Stimulated activated CD4-positive, alpha-beta T cell treated with anti-CD3 and anti-CD28 coated beads, Interleukin-1b, Interleukin-23, amount 100 ng/mL, for 4 hours (primary cell): ENCODE results near the gene CYB5D1.
"Not testable (repeated sequence)": the region's sequence is repeated elsewhere in the genome, so short reads cannot be mapped to it uniquely, and the experiment has no call there.

Experiments
- DNase-seq, 2 donors: peaks; one replicate each; pipeline ENCODE4 v3.0.0-alpha.2; 2020; ENCODE audit warnings: low read depth in 2 of 2

The CYB5D1 gene, protein sequence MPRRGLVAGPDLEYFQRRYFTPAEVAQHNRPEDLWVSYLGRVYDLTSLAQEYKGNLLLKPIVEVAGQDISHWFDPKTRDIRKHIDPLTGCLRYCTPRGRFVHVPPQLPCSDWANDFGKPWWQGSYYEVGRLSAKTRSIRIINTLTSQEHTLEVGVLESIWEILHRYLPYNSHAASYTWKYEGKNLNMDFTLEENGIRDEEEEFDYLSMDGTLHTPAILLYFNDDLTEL

DNA sequence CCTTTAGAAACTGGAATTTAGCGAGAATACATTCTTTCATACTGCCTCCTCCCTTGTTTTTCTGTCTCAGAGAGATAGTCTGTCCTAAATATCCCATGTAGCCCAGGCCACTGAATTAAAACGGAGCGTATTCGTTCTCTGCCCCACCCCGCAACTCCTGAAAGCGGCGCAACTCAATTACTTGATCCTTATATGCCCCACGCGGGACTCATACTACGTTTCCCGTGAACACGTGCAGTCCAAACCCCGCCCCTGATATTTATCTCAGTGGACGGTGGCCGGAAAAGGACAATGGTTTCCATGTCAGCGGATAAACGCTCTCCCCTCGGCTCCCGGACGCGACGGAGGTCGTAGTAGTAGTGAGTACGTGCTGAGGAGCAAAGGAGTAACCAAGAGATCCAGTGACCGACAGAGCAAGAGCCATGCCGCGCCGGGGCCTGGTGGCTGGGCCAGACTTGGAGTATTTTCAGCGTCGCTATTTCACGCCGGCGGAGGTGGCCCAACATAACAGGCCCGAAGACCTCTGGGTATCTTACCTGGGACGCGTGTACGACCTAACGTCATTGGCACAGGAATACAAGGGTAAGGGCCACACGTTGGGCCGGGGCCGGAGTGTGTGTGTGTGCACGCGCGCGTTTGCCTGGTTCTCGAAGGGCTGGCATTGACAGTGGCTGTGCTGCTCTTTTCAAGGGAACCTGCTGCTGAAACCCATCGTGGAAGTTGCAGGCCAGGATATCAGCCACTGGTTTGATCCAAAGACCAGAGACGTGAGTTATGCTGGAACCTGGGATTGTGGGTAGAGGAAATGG, at the start of gene CYB5D1:
TSS of gene CYB5D1 (plus strand) at position 291 of the 809 bp plus-strand sequence. CDS start at position 423, 132 bp downstream.
- peak; percentile 70 to 86 for DNase-seq

DNA sequence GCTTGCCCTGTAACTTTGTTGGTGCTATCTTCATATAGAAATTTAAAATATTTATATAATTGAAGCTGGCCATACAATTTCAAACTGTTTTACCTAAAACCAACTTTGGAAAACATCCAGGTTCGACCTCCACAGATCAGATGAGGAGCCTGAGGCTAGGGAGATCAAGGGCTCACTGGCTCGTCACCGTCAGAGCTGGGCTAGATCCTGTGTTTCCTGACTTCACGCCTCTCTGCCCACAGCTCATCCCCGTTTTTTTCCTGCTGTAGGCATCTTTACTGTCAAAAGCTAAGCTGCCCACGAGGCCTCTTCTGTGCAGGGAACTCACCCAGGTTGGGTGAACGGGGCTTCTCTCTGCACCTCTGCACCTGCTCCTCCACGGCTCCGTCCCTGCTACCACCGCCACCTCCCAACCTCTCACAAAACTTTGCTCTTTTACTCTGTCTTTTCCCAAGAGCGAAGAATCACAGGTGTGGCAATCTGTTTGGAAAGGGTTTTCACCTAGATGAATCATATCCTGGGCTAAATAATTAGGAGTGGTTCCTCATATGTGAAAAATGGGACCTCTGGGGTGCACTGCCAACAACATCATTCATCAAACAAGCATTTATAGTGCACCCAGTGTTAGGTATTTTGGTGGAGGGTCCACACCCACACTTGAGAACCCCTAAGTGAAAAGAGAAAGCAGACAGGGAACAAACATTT, 48.6 kb upstream of the CYB5D1 start:
- DNase-seq: no peak

DNA sequence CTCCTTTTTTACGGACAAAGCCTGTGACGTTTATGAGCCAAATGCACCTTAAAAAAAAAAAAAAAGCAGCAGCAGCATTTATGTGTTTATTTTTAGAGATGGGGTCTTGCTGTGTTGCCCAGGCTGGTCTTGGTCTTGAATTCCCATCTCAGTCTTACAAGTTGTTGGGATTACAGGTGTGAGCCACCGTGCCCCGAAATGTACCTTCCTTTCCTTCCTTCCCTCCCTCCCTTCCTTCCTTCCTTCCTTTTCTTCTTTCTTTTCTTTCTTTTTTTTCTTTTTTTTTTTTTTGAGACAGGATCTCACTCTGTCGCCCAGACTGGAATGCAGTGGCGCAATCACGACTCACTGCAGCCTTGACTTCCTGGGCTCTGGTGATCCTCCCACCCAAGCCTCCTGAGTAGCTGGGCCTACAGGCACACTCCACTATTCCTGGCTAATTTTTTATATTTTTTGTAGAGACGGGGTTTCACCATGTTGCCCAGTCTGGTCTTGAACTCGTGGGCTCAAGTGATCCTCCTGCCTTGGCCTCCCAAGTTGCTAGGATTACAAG, 47.9 kb upstream of the CYB5D1 start:
- not testable (repeated sequence) for DNase-seq

DNA sequence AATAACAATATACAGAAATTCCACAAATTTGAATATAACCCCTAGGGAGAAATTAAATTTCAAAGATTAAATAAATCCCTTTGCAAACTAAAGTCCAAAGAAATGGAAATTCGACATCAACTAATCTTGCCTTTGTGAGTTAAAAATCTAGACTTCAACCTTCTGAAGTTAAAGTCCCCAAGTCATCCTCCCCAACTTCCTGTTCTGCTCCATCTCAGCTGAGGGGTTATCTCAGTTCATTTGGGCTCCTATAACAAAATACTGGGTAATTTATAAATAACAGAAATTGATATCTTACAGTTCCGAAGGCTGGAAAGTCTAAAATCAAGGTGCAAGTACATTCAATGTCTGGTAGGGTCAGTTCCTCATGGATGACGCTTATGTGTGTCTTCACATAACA, 46.6 kb upstream of the CYB5D1 start:
- DNase-seq: no peak

DNA sequence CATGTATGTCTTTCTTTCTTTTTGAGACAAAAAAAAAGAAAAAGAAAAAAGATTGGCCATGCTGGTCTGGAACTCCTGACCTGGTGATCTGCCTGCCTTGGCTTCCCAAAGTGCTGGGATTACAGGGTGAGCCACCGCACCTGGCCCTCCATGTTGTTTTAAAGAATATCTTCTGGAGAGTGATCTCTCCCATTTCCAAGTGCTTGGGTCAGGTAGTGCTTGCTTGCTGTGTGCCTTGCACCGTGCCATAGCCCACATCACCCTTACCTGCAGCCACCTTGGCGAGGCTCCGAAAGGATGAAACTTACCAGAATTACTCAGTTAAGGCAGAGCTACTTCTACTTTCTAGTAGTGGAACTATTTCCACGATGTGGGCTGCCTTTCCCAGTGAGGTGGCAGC, 42.8 kb upstream of the CYB5D1 start:
- DNase-seq: no peak

DNA sequence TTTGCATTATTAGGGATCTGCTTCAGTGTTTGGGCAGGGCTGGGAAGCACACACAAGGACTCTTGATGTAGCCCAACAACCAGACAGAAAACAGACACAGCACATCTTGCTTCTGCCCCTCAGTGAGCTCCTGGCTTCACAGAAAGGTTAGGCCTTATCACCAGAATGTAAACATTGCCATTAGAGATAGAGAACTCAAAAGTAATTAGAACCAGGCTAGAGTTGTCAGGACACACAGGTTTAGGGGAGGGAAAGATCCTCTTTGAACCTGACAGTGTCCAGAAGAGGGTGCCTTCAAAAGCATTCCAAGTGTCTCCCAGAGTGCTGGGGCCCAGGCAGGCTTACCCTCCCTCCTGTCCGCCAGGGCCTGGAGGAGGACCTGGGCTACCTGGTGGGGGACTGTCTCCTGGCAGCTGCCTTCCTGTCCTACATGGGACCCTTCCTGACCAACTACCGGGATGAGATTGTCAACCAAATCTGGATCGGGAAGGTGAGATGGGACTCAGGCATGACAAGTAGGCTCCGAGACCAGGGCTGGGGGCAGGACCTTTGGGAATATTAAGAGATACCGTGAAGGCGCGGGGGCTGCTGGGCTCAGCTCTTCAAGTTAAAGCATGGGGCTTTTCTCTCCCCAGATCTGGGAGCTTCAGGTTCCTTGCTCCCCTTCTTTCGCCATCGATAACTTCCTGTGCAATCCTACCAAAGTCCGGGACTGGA, 40.7 kb upstream of the CYB5D1 start:
- no peak for DNase-seq

DNA sequence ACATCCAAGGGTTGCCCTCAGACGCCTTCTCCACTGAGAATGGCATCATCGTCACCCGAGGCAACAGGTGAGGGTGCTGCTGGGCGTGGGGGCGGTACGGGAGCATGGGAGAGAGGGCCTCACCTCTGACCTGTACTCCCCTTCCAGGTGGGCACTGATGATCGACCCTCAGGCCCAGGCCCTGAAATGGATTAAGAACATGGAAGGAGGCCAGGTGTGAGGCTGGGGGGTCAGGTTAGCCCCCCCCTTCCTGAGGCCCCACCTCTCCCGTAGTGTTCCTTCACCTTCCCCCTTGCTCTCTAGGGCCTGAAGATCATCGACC, 40.2 kb upstream of the CYB5D1 start:
- DNase-seq: no peak

DNA sequence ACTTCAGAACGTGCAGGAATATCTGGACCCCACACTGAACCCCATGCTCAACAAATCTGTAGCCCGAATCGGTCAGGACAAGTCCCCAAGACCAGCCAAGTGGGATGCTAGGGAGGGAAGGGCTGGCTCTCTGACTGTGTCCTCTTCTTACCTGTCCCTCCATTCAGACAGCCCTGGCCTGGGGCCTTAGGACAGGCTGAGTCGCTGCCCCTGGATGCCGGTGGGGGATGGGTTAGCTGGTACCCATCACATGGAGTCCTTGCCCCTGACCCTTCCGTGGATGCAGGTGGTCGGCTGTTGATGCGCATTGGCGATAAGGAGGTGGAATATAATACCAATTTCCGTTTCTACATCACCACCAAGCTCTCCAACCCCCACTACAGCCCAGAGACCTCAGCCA, 39.8 kb upstream of the CYB5D1 start:
- DNase-seq: no peak

DNA sequence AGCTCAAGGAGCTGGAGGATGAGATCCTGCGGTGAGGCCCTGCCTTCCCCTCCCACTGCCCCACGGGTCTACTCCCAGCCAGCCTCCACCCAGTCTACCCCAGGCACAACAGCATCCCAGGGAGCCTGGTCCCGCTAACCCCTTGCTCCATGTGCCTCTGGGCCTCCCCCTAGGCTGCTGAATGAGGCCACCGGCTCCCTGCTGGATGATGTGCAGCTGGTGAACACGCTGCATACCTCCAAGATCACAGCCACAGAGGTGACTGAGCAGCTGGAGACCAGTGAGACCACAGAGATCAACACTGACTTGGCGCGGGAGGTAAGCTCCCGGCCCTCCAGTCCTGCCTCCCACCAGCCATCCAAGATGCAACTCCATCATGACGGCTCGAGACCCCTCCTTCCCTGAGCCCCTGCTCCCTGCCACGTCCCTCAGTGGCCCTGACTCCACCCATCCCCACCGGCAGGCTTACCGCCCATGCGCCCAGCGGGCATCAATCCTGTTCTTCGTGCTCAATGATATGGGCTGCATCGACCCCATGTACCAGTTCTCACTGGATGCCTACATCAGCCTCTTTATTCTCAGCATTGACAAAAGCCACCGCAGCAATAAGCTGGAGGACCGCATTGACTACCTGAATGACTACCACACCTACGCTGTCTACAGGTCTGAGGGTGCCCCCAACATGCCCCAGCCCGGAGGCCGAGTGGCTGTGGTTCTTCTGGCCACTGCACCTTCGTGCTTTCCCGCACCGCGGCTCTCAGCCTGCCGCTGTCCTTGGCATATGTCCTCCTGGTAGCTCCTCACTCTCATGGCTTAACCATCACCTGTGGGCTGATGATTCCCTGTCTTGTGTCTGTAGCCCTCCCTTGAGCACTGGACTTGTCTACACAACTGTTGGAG, 38.8 kb upstream of the CYB5D1 start:
- DNase-seq: no peak

DNA sequence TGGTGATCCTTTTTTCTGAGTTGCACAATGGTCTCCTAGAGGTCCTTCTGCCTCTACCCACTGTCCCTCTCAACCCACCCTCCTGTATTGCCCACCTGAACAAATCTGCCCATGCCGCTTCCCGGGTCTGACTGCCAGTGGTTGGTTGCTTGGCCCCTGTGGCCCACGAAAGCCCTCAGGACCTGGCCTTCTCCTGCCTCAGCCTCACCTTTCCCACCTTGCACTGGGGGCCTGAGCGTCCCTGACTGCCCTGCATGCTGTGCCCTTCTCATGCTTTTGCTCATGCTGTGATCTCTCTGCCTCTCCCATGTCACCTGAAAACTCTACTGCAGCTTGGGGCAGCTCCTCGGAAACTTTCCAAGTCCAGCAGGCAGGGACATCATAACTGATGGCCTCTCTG, 37.6 kb upstream of the CYB5D1 start:
- DNase-seq: no peak

DNA sequence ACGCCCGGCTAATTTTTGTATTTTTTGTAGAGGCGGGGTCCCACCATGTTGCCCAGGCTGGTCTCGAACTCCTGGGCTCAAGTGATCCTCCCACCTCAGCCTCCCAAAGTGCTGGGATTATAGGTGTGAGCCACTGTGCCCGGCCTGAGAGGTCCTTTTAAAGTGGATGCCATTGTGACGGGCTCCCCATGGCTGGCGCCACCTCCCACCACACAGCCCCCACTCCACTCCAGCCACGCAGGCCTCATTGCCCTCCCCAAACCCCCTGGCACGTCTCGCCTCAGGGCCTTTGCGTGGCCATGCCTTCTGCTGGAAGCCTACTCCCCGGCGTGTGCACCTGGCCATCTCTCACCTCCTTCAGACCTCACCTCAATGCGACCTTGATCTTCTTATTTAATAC, 35.7 kb upstream of the CYB5D1 start:
- DNase-seq: no peak

DNA sequence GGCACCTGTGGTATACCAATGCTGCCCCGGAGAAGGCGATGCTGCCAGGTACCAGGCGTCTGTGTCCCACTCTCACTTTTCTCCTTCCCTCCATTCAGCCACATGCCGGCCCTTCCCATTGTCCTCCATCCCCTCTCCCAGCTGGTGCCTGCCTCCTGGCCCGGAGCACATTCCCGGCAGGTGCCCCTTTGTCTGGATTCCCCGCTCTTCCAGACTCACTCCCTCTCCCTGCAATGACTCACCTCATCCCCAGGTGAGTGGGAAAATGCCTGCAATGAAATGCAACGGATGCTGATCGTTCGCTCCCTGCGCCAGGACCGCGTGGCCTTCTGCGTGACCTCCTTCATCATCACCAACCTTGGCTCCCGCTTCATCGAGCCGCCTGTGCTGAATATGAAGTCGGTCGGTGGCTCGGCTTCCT, 34.2 kb upstream of the CYB5D1 start:
- DNase-seq: no peak

DNA sequence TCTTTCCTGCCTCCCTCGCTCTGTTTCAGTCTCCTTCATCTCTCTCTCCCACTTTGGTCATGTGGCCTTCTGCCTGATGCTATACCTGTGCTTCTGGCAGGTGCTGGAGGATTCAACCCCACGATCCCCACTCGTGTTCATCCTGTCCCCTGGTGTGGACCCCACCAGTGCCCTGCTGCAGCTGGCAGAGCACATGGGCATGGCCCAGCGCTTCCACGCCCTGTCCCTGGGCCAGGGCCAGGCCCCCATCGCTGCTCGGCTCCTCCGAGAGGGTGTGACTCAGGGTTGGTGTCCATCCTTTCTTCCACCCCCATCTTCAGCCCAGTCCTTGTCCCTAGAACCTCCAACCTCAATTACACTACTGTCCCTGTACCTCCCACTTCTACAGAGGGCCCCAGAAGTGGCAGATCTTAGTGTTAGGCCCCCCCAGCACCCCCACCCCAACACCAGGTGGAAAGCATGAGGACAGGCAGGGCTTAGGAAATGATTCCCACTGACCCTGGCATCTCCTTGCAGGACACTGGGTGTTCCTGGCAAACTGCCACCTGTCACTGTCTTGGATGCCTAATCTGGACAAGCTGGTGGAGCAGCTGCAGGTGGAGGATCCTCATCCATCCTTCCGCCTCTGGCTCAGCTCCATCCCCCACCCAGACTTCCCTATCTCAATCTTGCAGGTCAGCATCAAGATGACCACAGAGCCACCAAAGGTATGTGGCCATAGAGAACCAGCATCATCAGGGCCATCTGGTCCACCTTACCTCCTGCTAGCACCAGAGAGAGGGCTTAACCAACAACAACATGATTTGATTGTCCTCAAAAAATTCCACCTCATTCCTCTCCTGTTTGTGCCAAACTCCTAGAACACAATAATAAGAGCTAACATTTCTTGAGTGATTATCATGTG, 33.5 kb upstream of the CYB5D1 start:
- no peak for DNase-seq

DNA sequence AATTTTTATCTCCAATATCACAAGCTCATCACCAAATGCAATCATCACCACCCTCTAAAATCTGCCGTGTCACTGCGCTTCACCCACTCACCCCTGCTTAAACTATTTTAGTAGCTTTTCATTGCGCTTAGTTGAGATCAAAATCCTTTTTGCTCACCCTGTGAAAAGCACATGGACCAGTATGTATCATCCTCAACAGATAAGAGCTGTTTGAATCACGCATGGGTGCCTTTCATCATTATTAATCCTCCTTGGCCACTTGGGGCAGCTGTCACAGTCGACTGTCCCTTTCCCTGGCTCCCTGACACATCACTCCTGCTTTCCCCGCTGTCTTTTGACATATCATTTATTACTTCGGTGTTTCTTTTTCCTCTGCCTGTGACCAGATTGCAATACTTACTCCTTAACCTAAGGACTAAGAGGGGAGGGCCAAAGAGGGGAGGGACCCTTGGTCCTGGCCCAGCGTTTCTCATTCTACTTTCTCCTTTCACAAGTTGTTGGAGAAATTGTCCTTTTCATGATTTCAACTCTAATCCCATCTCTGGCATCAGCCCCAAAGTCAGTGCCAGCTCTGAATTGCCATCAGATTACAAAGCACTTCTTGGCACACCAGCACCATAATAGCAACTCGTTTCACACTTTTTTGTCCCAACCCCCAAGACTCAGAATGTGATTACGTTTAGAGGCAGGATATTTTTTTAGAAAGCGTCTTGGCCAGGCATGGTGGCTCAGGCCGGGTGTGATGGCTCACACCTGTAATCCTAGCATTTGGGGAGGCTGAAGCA, 32.4 kb upstream of the CYB5D1 start:
- DNase-seq: no peak

DNA sequence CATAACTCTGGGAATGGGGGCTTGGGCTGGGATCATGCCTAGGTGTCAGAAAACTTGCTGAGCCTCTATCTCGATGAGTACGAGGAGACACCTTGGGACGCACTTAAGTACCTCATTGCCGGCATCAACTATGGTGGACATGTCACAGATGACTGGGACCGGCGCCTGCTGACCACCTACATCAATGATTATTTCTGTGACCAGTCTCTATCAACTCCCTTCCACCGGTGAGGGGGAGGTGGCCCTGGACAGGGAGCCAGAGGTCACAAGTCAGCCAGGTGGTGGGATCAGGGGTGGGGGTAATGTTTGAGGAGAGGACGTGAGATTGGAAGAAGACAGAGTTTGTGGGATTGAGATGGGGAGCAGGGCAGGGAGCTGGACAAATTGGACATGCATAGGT, 27.2 kb upstream of the CYB5D1 start:
- DNase-seq: no peak

DNA sequence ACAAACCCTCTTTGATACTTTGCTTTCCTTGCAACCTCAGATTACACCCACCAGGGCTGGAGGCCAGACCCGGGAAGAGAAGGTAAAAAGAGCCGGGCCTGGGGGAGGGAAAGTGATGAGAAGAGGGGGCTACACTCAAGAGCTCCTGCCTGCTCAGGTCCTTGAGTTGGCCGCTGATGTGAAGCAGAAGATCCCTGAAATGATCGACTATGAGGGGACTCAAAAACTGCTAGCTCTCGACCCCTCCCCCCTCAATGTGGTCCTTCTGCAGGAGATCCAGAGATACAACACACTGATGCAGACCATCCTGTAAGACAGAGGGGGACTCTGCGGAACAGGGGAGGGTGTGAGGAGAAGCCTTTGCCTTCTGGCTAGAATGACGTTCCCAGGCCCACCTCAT, 26.6 kb upstream of the CYB5D1 start:
- DNase-seq: no peak

DNA sequence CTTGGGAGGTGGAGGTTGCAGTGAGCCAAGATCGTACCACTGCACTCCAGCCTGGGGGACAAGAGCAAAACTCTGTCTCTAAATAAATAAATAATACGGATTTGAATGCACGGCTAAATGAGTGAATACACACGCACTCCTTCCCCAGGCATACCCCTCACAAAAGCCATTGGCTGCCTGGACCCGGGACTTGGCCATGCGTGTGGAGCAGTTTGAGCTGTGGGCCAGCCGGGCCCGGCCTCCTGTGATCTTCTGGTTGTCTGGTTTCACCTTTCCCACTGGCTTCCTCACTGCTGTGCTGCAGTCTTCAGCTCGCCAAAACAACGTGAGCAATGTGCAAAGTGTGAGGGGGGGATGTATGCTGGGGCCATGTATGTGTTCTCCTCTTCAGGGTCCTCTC, 25.4 kb upstream of the CYB5D1 start:
- no peak for DNase-seq

DNA sequence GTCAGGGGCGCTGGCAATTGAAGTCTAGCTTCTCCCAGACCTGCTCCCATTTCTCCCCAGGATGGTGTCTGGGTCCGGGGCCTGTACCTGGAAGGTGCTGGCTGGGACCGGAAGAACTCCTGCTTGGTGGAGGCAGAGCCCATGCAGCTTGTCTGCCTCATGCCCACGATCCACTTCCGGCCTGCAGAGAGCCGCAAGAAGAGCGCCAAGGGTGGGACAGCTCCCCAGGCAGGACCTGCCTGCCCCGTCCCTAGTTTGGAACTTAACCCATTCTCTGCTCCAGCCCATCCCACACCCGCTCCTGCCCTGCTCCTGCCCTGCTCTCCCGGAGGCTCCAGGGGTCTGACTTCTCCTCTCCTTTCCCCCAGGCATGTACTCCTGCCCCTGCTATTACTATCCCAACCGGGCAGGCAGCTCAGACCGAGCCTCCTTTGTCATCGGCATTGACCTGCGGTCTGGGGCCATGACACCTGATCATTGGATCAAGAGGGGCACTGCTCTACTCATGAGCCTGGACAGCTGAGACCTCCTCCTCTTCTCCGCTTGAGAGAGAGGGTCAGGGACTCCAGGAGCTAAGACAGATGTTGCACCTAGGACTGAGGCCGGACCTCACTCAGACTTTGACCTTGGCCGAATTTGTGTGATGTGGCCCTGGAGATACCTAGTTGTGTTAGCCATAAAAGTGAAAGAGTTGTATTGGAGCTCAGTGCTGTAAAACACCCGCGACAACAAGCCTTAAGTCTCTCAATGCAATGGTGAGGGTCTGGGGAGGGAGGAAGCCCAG, 24.6 kb upstream of the CYB5D1 start:
- DNase-seq: no peak
